H9 (cell line): ENCODE measurements around the gene IRS2. TPM values are rescaled to one million over a fixed set of nuclear protein-coding genes. Genes with fewer than 3 reads are reported as not detected.

Experiments
- DNase-seq: peaks from one replicate; pipeline ENCODE4 v3.0.0-alpha.2; 2017
- H2AFZ ChIP-seq: one replicate; pipeline ENCODE4 v1.6.1; 2013; ENCODE audit warnings: mild to moderate bottlenecking, low read length, control low read depth, moderate library complexity
- H2AK5ac ChIP-seq: 2 replicates; pipeline ENCODE4 v1.6.1; 2013; ENCODE audit warnings: low read length, control low read depth, mixed read lengths; ENCODE audit not compliant: insufficient read length
- H2BK120ac ChIP-seq: one replicate; pipeline ENCODE4 v1.6.1; 2013; ENCODE audit warnings: low read depth, mild to moderate bottlenecking, low read length, control low read depth, inconsistent platforms; ENCODE audit not compliant: poor library complexity, severe bottlenecking
- H2BK12ac ChIP-seq: 2 replicates; pipeline ENCODE4 v1.6.1; 2013; ENCODE audit warnings: low read length, control low read depth, mixed read lengths, low read depth; ENCODE audit not compliant: insufficient read length
- H2BK15ac ChIP-seq: 2 replicates; pipeline ENCODE4 v1.6.1; 2013; ENCODE audit warnings: low read depth, low read length, control low read depth
- H2BK20ac ChIP-seq: one replicate; pipeline ENCODE4 v1.6.1; 2013; ENCODE audit warnings: low read depth, mild to moderate bottlenecking, low read length, control low read depth, inconsistent platforms; ENCODE audit not compliant: poor library complexity, severe bottlenecking
- H2BK5ac ChIP-seq: 2 replicates; pipeline ENCODE4 v1.6.1; 2013; ENCODE audit warnings: low read length, control low read depth, mixed read lengths; ENCODE audit not compliant: insufficient read length
- H3K14ac ChIP-seq: 2 replicates; pipeline ENCODE4 v1.6.1; 2013; ENCODE audit warnings: low read length, control low read depth; ENCODE audit not compliant: insufficient read depth
- H3K18ac ChIP-seq: 2 replicates; pipeline ENCODE4 v1.6.1; 2013; ENCODE audit warnings: low read depth, mild to moderate bottlenecking, mixed read lengths, low read length, control low read depth; ENCODE audit not compliant: insufficient read length
- H3K23ac ChIP-seq: 2 replicates; pipeline ENCODE4 v1.6.1; 2013; ENCODE audit warnings: low read length, control low read depth, mixed read lengths, low read depth; ENCODE audit not compliant: insufficient read length
- H3K23me2 ChIP-seq: 2 replicates; pipeline ENCODE4 v1.6.1; 2013; ENCODE audit warnings: low read depth, mild to moderate bottlenecking, mixed read lengths, low read length, control low read depth; ENCODE audit not compliant: insufficient read length, poor library complexity, severe bottlenecking
- H3K27ac ChIP-seq: 2 replicates; pipeline ENCODE4 v1.5.1; 2013; ENCODE audit warnings: low read length, control low read depth, mixed read lengths, low read depth; ENCODE audit not compliant: insufficient read length
- H3K27me3 ChIP-seq: 2 replicates; pipeline ENCODE4 v1.6.1; 2013; ENCODE audit warnings: low read length, control low read depth, inconsistent platforms; ENCODE audit not compliant: insufficient read depth
- H3K4ac ChIP-seq: 2 replicates; pipeline ENCODE4 v1.6.1; 2013; ENCODE audit warnings: low read depth, mild to moderate bottlenecking, control low read depth, inconsistent platforms, low read length, moderate library complexity
- H3K4me1 ChIP-seq: 2 replicates; pipeline ENCODE4 v1.6.1; 2013; ENCODE audit warnings: low read length, control low read depth, inconsistent platforms; ENCODE audit not compliant: insufficient read depth
- H3K4me2 ChIP-seq: 2 replicates; pipeline ENCODE4 v1.6.1; 2013; ENCODE audit warnings: low read length, control low read depth, mixed read lengths; ENCODE audit not compliant: insufficient read length, insufficient read depth
- H3K56ac ChIP-seq: 2 replicates; pipeline ENCODE4 v1.6.1; 2013; ENCODE audit warnings: low read depth, mild to moderate bottlenecking, mixed read lengths, low read length, control low read depth; ENCODE audit not compliant: insufficient read length
- H3K79me1 ChIP-seq: 2 replicates; pipeline ENCODE4 v1.6.1; 2013; ENCODE audit warnings: low read depth, mild to moderate bottlenecking, moderate library complexity, low read length, control low read depth, inconsistent platforms; ENCODE audit not compliant: insufficient read depth, poor library complexity, severe bottlenecking
- H3K79me2 ChIP-seq: 2 replicates; pipeline ENCODE4 v1.6.1; 2013; ENCODE audit warnings: low read length, control low read depth, inconsistent platforms; ENCODE audit not compliant: insufficient read depth
- H3K9ac ChIP-seq: 2 replicates; pipeline ENCODE4 v1.6.1; 2013; ENCODE audit warnings: low read length, control low read depth, mixed read lengths; ENCODE audit not compliant: insufficient read length; ENCODE audit errors: extremely low read depth
- H3K9me3 ChIP-seq: one replicate; pipeline ENCODE4 v1.6.1; 2013; ENCODE audit warnings: low read depth, low read length, inconsistent platforms; ENCODE audit not compliant: control insufficient read depth
- H3T11ph ChIP-seq: one replicate; pipeline ENCODE4 v1.6.1; 2013; ENCODE audit warnings: mild to moderate bottlenecking, low read length, control low read depth, inconsistent platforms
- H4K20me1 ChIP-seq: one replicate; pipeline ENCODE4 v1.6.1; 2013; ENCODE audit not compliant: control insufficient read depth, insufficient read length, insufficient read depth
- H4K5ac ChIP-seq: 2 replicates; pipeline ENCODE4 v1.6.1; 2013; ENCODE audit warnings: low read depth, mild to moderate bottlenecking, mixed read lengths, low read length, control low read depth; ENCODE audit not compliant: insufficient read length
- H4K8ac ChIP-seq: replicated peaks from 2 replicates; pipeline ENCODE4 v1.6.1; 2013; ENCODE audit warnings: low read length, control low read depth, mixed read lengths, low read depth; ENCODE audit not compliant: insufficient read length
- H4K91ac ChIP-seq: 2 replicates; pipeline ENCODE4 v1.6.1; 2013; ENCODE audit warnings: low read depth, mild to moderate bottlenecking, moderate library complexity, mixed read lengths, low read length, control low read depth; ENCODE audit not compliant: insufficient read length
- H3K27ac Mint-ChIP-seq, 3 experiments: 2 replicates in 2 of 3; 3 replicates in 1 of 3; pipeline ENCODE4 v1.8.0; 2020 to 2021; ENCODE audit warnings: mixed read lengths in 3 of 3, mild to moderate bottlenecking in 1 of 3, moderate library complexity in 1 of 3
- H3K27me3 Mint-ChIP-seq: 2 replicates; pipeline ENCODE4 v1.8.0; 2021; ENCODE audit warnings: low read depth, mild to moderate bottlenecking, moderate library complexity, mixed read lengths
- H3K36me3 Mint-ChIP-seq, 3 experiments: 2 replicates in 2 of 3; 3 replicates in 1 of 3; pipeline ENCODE4 v1.8.0; 2020 to 2021; ENCODE audit warnings: low read depth in 3 of 3, mixed read lengths in 3 of 3; ENCODE audit not compliant: insufficient read depth in 1 of 3
- H3K4me1 Mint-ChIP-seq, 2 experiments: 2 replicates each; pipeline ENCODE4 v1.8.0; 2020; ENCODE audit warnings: mixed read lengths in 2 of 2
- H3K4me3 Mint-ChIP-seq, 2 experiments: 2 replicates in 1 of 2; 3 replicates in 1 of 2; pipeline ENCODE4 v1.8.0; 2020 to 2021; ENCODE audit warnings: mild to moderate bottlenecking in 2 of 2, mixed read lengths in 2 of 2, moderate library complexity in 1 of 2
- H3K9me3 Mint-ChIP-seq, 2 experiments: 2 replicates in 1 of 2; 3 replicates in 1 of 2; pipeline ENCODE4 v1.8.0; 2020; ENCODE audit warnings: mild to moderate bottlenecking in 2 of 2, mixed read lengths in 2 of 2, moderate library complexity in 1 of 2
- total RNA-seq: library from RNA; stranded (reverse); gene quantifications from 2 replicates; pipeline ENCODE4 v1.2.1, GENCODE V29; 2021
- TF ChIP-seq, protein P1 (sequence below): fragments of 200-600 bp; sonication (generic); conservative IDR thresholded peaks from 3 replicates; pipeline ENCODE4 v1.8.0; 2021; ENCODE audit warnings: antibody characterized with exemption, mild to moderate bottlenecking

Gene IRS2
- total RNA-seq, 1 experiment from 2014 or later, result 10.1 TPM

- Mint-ChIP-seq H3K4me1 (peaks cover 24 to 25% of the 10 kb centered on the region in 2 experiments), H3K27ac (no peak overlapping the region), H3K9me3 (no peaks in the 10 kb centered on the region), H3K27me3 (peaks cover 2% of the 10 kb centered on the region), H3K4me3 (no peak overlapping the region), H3K36me3 (peaks cover 0 to 1% (median 0%) of the 10 kb centered on the region in 3 experiments; a peak in 1 of 7 replicates)
- H3K18ac ChIP-seq, result no peak overlapping the region
- H3K79me2 ChIP-seq, result no peaks in the 10 kb centered on the region
- no peak overlapping the region for H3K4me2 ChIP-seq
- H4K20me1 ChIP-seq, result no peaks in the 10 kb centered on the region
- H3K9me3 ChIP-seq, result no peaks in the 10 kb centered on the region
- no peak overlapping the region for H3K23ac ChIP-seq
- no peak overlapping the region for H4K5ac ChIP-seq
- H3K27ac ChIP-seq, result no peak overlapping the region
- no peak overlapping the region for H2AFZ ChIP-seq
- no peak for DNase-seq
- no peak overlapping the region for H2BK12ac ChIP-seq
- no peaks in the 10 kb centered on the region for H3K79me1 ChIP-seq
- no peak overlapping the region for H2BK15ac ChIP-seq
- no peak overlapping the region for H2BK120ac ChIP-seq
- no peak overlapping the region for H3K56ac ChIP-seq
- no peaks in the 10 kb centered on the region for H3K27me3 ChIP-seq
- peaks cover 7% of the 10 kb centered on the region; the same call in 1 of the 2 replicates for H3K4me1 ChIP-seq
- no peak overlapping the region for H2BK5ac ChIP-seq
- no peak overlapping the region for H4K91ac ChIP-seq
- H3T11ph ChIP-seq, result no peak overlapping the region
- no peak overlapping the region for H2BK20ac ChIP-seq
- no peak overlapping the region for H3K9ac ChIP-seq
- H3K14ac ChIP-seq, result no peak overlapping the region
- no peak overlapping the region for H3K4ac ChIP-seq
- TF ChIP-seq, protein P1, sequence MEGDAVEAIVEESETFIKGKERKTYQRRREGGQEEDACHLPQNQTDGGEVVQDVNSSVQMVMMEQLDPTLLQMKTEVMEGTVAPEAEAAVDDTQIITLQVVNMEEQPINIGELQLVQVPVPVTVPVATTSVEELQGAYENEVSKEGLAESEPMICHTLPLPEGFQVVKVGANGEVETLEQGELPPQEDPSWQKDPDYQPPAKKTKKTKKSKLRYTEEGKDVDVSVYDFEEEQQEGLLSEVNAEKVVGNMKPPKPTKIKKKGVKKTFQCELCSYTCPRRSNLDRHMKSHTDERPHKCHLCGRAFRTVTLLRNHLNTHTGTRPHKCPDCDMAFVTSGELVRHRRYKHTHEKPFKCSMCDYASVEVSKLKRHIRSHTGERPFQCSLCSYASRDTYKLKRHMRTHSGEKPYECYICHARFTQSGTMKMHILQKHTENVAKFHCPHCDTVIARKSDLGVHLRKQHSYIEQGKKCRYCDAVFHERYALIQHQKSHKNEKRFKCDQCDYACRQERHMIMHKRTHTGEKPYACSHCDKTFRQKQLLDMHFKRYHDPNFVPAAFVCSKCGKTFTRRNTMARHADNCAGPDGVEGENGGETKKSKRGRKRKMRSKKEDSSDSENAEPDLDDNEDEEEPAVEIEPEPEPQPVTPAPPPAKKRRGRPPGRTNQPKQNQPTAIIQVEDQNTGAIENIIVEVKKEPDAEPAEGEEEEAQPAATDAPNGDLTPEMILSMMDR, result no peak
- H3K23me2 ChIP-seq, result no peaks in the 10 kb centered on the region
- no peak overlapping the region for H4K8ac ChIP-seq
- H2AK5ac ChIP-seq, result no peak overlapping the region
Measured at GRCh38 chr13:109813663-109814062, 27.3 kb upstream of the IRS2 start.
